Calu3 (cell line): Measurements from ENCODE around the gene RBM15B. TPM values are rescaled to one million over a fixed set of nuclear protein-coding genes. Genes with fewer than 3 reads are reported as not detected.

Experiments
- BruUV-seq: library from RNA; stranded (reverse); fragments of 400-500 nt; replicated peaks from 2 replicates; lab custom pipeline; 2021; lab: Mats Ljungman, UMichigan
- CTCF ChIA-PET: fragments of 300-600 bp; sonication (Branson Sonifier 250); formaldehyde crosslinking; loops from one replicate; lab custom pipeline; 2022; ENCODE audit warnings: antibody characterized with exemption; lab: Charles Lee
- DNase-seq: peaks from one replicate; pipeline ENCODE4 v3.0.0; 2022
- H3K27ac Mint-ChIP-seq: one replicate; pipeline ENCODE4 v1.8.0; 2022; ENCODE audit warnings: mixed read lengths; ENCODE audit not compliant: unreplicated experiment
- H3K27me3 Mint-ChIP-seq: one replicate; pipeline ENCODE4 v1.8.0; 2022; ENCODE audit warnings: mixed read lengths; ENCODE audit not compliant: unreplicated experiment
- H3K36me3 Mint-ChIP-seq: one replicate; pipeline ENCODE4 v1.8.0; 2022; ENCODE audit warnings: mild to moderate bottlenecking, moderate library complexity, mixed read lengths; ENCODE audit not compliant: insufficient read depth, unreplicated experiment
- H3K4me1 Mint-ChIP-seq: one replicate; pipeline ENCODE4 v1.8.0; 2022; ENCODE audit warnings: mild to moderate bottlenecking, low read depth, mixed read lengths; ENCODE audit not compliant: unreplicated experiment
- H3K4me3 Mint-ChIP-seq: one replicate; pipeline ENCODE4 v1.8.0; 2022; ENCODE audit warnings: mild to moderate bottlenecking, low read depth, moderate library complexity, mixed read lengths; ENCODE audit not compliant: unreplicated experiment
- H3K9me3 Mint-ChIP-seq: one replicate; pipeline ENCODE4 v1.8.0; 2022; ENCODE audit warnings: low read depth, mixed read lengths; ENCODE audit not compliant: unreplicated experiment
- intact Hi-C: fragments of 100-400 bp; cut with micrococcal nuclease; formaldehyde crosslinking; loops from one replicate; pipeline ENCODE4 v1.10.0; 2022; ENCODE audit not compliant: unreplicated experiment
- total RNA-seq: library from RNA; stranded (reverse); gene quantifications from 2 replicates; pipeline ENCODE4 v1.2.3, GENCODE V29; 2022
- TF ChIP-seq, protein P1 (sequence below): fragments of 200-600 bp; IDR thresholded peaks from one replicate; pipeline ENCODE4 v1.8.0; 2022; ENCODE audit warnings: antibody characterized with exemption; ENCODE audit not compliant: unreplicated experiment

RBM15B gene
- total RNA-seq, 1 experiment from 2014 or later: 43.8 TPM

DNA sequence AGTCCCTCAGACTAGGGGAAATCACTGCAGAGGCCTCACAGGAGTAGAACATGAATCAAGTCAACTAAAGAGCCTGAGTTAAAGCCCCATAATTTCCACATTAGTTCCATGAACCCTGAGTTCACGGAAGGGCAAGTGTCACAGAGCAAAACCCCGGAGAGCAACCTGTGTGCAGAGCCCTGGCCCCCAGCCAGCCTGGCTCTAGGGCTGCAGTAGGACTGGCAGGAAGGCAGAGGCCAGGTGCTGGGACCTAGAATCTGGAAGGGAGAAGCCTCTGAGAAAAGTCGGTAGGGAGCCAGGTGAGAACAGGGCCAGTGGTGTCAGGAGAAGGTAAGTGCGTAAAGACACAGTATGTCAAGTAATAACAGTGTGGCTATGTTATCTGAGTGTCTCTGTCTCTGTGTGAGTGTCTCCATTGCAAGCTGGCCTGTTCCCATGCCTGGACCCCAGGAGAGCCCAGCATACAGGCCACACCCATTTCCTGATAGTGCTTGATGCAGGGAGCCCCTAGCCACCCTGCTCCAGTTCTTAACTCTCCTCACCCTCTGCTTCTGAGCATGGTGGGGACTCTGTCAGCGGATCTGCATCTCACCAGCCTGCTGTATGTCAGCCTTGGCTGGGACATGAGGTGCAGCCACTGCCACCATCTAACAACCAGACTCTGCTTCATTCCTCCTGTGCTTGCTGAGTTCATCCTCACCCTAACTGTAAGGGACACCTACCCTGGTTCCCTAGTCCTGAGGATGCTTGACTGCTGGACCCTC lies 17.2 kb upstream of the RBM15B start:
- intact Hi-C loops: loop anchor here (2.0 kb wide), 1 partner anchor 403 kb away; no protein-coding TSS in a partner anchor
- H3K27ac Mint-ChIP-seq: no peak overlapping the region
- no peaks in the 10 kb centered on the region for H3K4me1 Mint-ChIP-seq
- CTCF ChIA-PET: no interaction called here
- H3K4me3 Mint-ChIP-seq: no peak overlapping the region
- TF ChIP-seq, protein P1, sequence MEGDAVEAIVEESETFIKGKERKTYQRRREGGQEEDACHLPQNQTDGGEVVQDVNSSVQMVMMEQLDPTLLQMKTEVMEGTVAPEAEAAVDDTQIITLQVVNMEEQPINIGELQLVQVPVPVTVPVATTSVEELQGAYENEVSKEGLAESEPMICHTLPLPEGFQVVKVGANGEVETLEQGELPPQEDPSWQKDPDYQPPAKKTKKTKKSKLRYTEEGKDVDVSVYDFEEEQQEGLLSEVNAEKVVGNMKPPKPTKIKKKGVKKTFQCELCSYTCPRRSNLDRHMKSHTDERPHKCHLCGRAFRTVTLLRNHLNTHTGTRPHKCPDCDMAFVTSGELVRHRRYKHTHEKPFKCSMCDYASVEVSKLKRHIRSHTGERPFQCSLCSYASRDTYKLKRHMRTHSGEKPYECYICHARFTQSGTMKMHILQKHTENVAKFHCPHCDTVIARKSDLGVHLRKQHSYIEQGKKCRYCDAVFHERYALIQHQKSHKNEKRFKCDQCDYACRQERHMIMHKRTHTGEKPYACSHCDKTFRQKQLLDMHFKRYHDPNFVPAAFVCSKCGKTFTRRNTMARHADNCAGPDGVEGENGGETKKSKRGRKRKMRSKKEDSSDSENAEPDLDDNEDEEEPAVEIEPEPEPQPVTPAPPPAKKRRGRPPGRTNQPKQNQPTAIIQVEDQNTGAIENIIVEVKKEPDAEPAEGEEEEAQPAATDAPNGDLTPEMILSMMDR: no peak
- no TSS peak for BruUV-seq
- DNase-seq: no peak
- no peaks in the 10 kb centered on the region for H3K36me3 Mint-ChIP-seq
- no peaks in the 10 kb centered on the region for H3K9me3 Mint-ChIP-seq
- peaks cover 87% of the 10 kb centered on the region for H3K27me3 Mint-ChIP-seq

DNA sequence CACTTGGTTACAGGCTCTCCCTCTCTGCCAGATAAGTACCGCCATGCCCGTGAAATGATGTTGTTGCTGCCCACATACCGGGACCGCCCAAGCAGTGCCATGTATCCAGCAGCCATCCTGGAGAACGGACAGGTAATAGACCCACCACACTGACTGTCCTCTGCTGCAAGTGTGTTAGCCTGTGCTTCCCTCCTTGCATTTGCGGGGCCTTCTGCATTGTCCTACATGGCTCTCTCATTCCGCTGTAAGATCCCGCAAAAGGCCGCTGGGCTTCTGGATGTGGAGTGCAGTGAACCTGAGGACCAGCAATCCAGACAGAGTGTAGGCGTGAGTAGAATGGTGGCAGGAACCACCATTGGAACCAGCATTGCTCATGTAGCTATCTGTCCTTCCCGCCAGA lies 16.6 kb upstream of the RBM15B start:
- no peaks in the 10 kb centered on the region for H3K9me3 Mint-ChIP-seq
- DNase-seq: no peak
- H3K36me3 Mint-ChIP-seq: no peaks in the 10 kb centered on the region
- peaks cover 87% of the 10 kb centered on the region for H3K27me3 Mint-ChIP-seq
- no peak overlapping the region for H3K27ac Mint-ChIP-seq
- BruUV-seq: no TSS peak
- H3K4me3 Mint-ChIP-seq: no peak overlapping the region
- TF ChIP-seq, protein P1: no peak
- CTCF ChIA-PET: no interaction called here
- H3K4me1 Mint-ChIP-seq: no peaks in the 10 kb centered on the region
- intact Hi-C loops: no loop called here

DNA sequence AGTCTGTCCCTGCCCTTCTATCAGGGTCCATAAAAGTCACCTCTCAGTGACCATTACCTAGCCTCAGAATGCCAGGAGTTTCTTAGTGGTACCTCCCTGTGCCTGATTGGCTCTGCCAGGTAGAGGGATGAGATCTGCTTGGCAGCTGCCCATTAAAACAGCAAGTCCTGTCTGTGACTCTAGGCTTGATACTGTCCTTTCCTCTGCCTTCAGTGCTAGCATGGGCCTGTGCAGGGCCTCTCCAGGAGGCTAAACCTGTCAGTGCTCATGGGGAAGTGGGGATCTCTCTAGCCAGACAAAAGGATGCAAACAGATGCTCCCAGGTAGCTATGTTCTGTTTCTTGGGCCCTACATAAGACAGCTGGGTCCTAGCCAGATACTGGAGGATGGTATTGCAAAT lies 15.9 kb upstream of the RBM15B start:
- H3K4me1 Mint-ChIP-seq: no peaks in the 10 kb centered on the region
- H3K36me3 Mint-ChIP-seq: no peaks in the 10 kb centered on the region
- H3K9me3 Mint-ChIP-seq: no peaks in the 10 kb centered on the region
- BruUV-seq: no TSS peak
- peaks cover 83% of the 10 kb centered on the region for H3K27me3 Mint-ChIP-seq
- TF ChIP-seq, protein P1: no peak
- DNase-seq: no peak
- intact Hi-C loops: no loop called here
- CTCF ChIA-PET: no interaction called here
- no peak overlapping the region for H3K4me3 Mint-ChIP-seq
- H3K27ac Mint-ChIP-seq: no peak overlapping the region

DNA sequence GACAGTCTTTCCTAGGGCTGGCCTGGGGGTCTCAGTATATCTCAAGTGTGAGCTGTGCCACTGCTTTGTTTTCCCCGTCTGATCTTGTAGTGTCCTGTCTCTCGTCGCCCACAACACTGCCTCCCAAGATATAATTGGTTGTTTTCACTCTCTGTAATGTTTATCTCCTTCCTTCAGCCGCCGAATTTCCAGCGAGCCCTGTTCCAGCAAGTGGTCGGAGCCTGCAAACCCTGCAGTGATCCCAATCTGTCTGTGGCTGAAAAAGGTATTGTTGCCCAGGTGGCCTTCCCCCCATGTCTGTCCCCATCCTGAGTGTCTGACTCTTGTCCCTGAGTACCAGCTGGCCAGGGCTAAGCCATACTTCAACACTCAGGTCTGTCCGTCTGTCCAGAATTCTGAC lies 15.5 kb upstream of the RBM15B start:
- intact Hi-C loops: no loop called here
- Mint-ChIP-seq H3K9me3 (no peaks in the 10 kb centered on the region), H3K36me3 (no peaks in the 10 kb centered on the region), H3K27ac (no peak overlapping the region), H3K27me3 (peaks cover 79% of the 10 kb centered on the region), H3K4me3 (no peak overlapping the region), H3K4me1 (no peaks in the 10 kb centered on the region)
- BruUV-seq: no TSS peak
- CTCF ChIA-PET: no interaction called here
- TF ChIP-seq, protein P1: no peak
- DNase-seq: no peak
